ENCODE results near the gene COMT.

Gene COMT

GRCh38 chr22:20014526-20015186 lies 73.1 kb downstream of the COMT start:
- no peak for DNase-seq

- no peak for DNase-seq
These were observed 73.6 kb downstream of the COMT start for GRCh38 chr22:20015187-20015625.

GRCh38 chr22:20015971-20016733 lies 74.6 kb downstream of the COMT start:
- peak; percentile 20 for DNase-seq

GRCh38 chr22:20016734-20017621 lies 75.4 kb downstream of the COMT start, which contains the start of gene ARVCF:
TSS of gene ARVCF (minus strand) at chr22:20016823. CDS start at chr22:19990794, 26,029 bp downstream.
- peak; percentile 79 for DNase-seq

GRCh38 chr22:20017622-20017958 lies 76.0 kb downstream of the COMT start:
- DNase-seq, result no peak

- DNase-seq, result no peak
These were observed 76.4 kb downstream of the COMT start for GRCh38 chr22:20018001-20018400.

All from NCI-H1105 (cell line).